ENCODE data around the gene PAFAH1B2.

- TF ChIP-seq CTCF (IDR thresholded peaks at IDR 0.05; ENCODE audit: insufficient read depth, low read length, poor library complexity, severe bottlenecking) (no peak), EZH2phosphoT487 (conservative IDR thresholded peaks at IDR 0.05; ENCODE audit: low read length) (no peak)
These were observed 42.3 kb downstream of the PAFAH1B2 start for GRCh38 chr11:117186431-117186761.

All from SU-DHL-6 (cell line).